K562 (cell line): ENCODE data around the gene SLC25A26. TPM values are rescaled to one million over a fixed set of nuclear protein-coding genes. Genes with fewer than 3 reads are reported as not detected.
"Not testable (repeated sequence)": the region's sequence is repeated elsewhere in the genome, so short reads cannot be mapped to it uniquely, and the experiment has no call there.

ENCODE experiments used
- ATAC-seq: fragments of 200-7000 bp; cut with Tn5 transposase; 3 replicates; pipeline ENCODE4 v1.9.1; 2020; ENCODE audit warnings: moderate library complexity
- BruUV-seq: library from RNA; stranded (reverse); fragments of 400-500 nt; replicated peaks from 2 replicates; lab custom pipeline; 2021; lab: Mats Ljungman, UMichigan
- CTCF ChIA-PET: fragments of 300-600 bp; formaldehyde crosslinking; extraction: SDS; loops from one replicate; lab custom pipeline; 2021; ENCODE audit warnings: low intra/inter-chr PET ratio; lab: Yijun Ruan, JAX
- POLR2A ChIA-PET: fragments of 300-600, 350-650 bp; sonication (Branson Sonifier 250); formaldehyde crosslinking; extraction: SDS; loops from one replicate; lab custom pipeline; 2021; ENCODE audit warnings: antibody characterized with exemption, inconsistent platforms; lab: Yijun Ruan, JAX
- DNase-seq, 4 experiments: peaks; one replicate each; pipeline versions ENCODE4 v3.0.0 to v3.0.0-alpha.2; 2011 to 2018; ENCODE audit warnings: low spot score in 3 of 4, mixed read lengths in 3 of 4; ENCODE audit errors: extremely low read depth in 1 of 4
- FAIRE-seq: peaks from 2 replicates; lab custom pipeline; 2011; peaks lifted over from hg19 to GRCh38; lab: Jason Lieb, UNC
- H2AFZ ChIP-seq: 2 replicates; pipeline ENCODE4 v1.6.0; 2011; ENCODE audit warnings: low read depth, low read length, control low read depth, inconsistent platforms
- H3K27ac ChIP-seq: fragments of 200-600 bp; 3 replicates; pipeline ENCODE4 v1.8.0; 2011; ENCODE audit warnings: low read depth, mild to moderate bottlenecking, control low read depth, inconsistent platforms, low read length, moderate library complexity, mixed read lengths; ENCODE audit errors: extremely low read depth
- H3K27me3 ChIP-seq, 2 experiments: fragments of 300-600 bp in 1 of 2; 2 replicates in 1 of 2; 3 replicates in 1 of 2; pipeline versions ENCODE4 v1.6.0 to v1.8.0; 2011; ENCODE audit warnings: inconsistent platforms in 2 of 2, low read length in 2 of 2, mild to moderate bottlenecking in 1 of 2, mixed read lengths in 1 of 2, moderate library complexity in 1 of 2; ENCODE audit not compliant: control insufficient read depth in 2 of 2, insufficient read depth in 2 of 2
- H3K36me3 ChIP-seq: fragments of 300-600 bp; 3 replicates; pipeline ENCODE4 v1.8.0; 2011; ENCODE audit warnings: mild to moderate bottlenecking, low read length, inconsistent platforms; ENCODE audit not compliant: control insufficient read depth, insufficient read depth
- H3K4me1 ChIP-seq, 2 experiments: fragments of 200-600 bp in 1 of 2; replicated peaks in 1 of 2; 2 replicates in 1 of 2; 3 replicates in 1 of 2; pipeline versions ENCODE4 v1.5.1 to v1.8.0; 2011; ENCODE audit warnings: inconsistent platforms in 2 of 2, low read length in 2 of 2, mild to moderate bottlenecking in 1 of 2, mixed read lengths in 1 of 2, moderate library complexity in 1 of 2; ENCODE audit not compliant: control insufficient read depth in 2 of 2, insufficient read depth in 2 of 2
- H3K4me2 ChIP-seq: 2 replicates; pipeline ENCODE4 v1.6.1; 2011; ENCODE audit warnings: low read length, control low read depth, inconsistent platforms, mixed read lengths; ENCODE audit not compliant: insufficient read depth
- H3K4me3 ChIP-seq: fragments of 200-600 bp; sonication (generic), shearing (Covaris generic); 2 replicates; pipeline ENCODE4 v1.5.1; 2016; ENCODE audit warnings: control low read depth, inconsistent platforms
- H3K79me2 ChIP-seq: fragments of 200-600 bp; 3 replicates; pipeline ENCODE4 v1.8.0; 2011; ENCODE audit warnings: low read length, inconsistent platforms; ENCODE audit not compliant: control insufficient read depth, insufficient read depth
- H3K9ac ChIP-seq, 2 experiments: 2 replicates each; pipeline versions ENCODE4 v1.6.0 to v1.6.1; 2011; ENCODE audit warnings: low read depth in 2 of 2, low read length in 2 of 2, control low read depth in 1 of 2, inconsistent platforms in 1 of 2, mild to moderate bottlenecking in 1 of 2, mixed read lengths in 1 of 2; ENCODE audit not compliant: insufficient read depth in 1 of 2
- H3K9me1 ChIP-seq: one replicate; pipeline ENCODE4 v1.6.0; 2011; ENCODE audit warnings: inconsistent platforms, mild to moderate bottlenecking, low read length, moderate library complexity; ENCODE audit not compliant: control insufficient read depth, insufficient read depth
- H3K9me3 ChIP-seq: replicated peaks from 2 replicates; pipeline ENCODE4 v1.5.1; 2011; ENCODE audit warnings: low read depth, low read length, inconsistent platforms; ENCODE audit not compliant: control insufficient read depth, insufficient read depth
- H4K20me1 ChIP-seq: replicated peaks from 2 replicates; pipeline ENCODE4 v1.6.1; 2011; ENCODE audit warnings: low read length, inconsistent platforms, mixed read lengths; ENCODE audit not compliant: control insufficient read depth, insufficient read depth
- NFIC ChIP-seq: fragments of 450-650 bp; IDR thresholded peaks from 2 replicates; pipeline ENCODE4 v1.6.1; 2017; ENCODE audit warnings: mild to moderate bottlenecking, inconsistent platforms
- RAD21 ChIP-seq, 2 experiments: fragments of 250-450 bp in 1 of 2; fragments of 450-650 bp in 1 of 2; sonication (Bioruptor Pico) in 1 of 2; formaldehyde crosslinking in 1 of 2; IDR thresholded peaks in 1 of 2; conservative IDR thresholded peaks in 1 of 2; 2 replicates each; pipeline versions ENCODE4 v1.4.0 to v1.8.0; 2020 to 2022; ENCODE audit warnings: mild to moderate bottlenecking in 2 of 2, moderate library complexity in 1 of 2
- REST ChIP-seq, 2 experiments: fragments of 450-650 bp; formaldehyde crosslinking in 1 of 2; IDR thresholded peaks; 2 replicates each; pipeline versions ENCODE4 v1.4.0 to v1.6.1; 2014 to 2020; ENCODE audit warnings: mild to moderate bottlenecking in 2 of 2, borderline replicate concordance in 1 of 2, low read depth in 1 of 2
- SMC3 ChIP-seq: conservative IDR thresholded peaks from 2 replicates; pipeline ENCODE4 v1.6.1; 2011; ENCODE audit warnings: low read depth, low read length, improper control_type of control experiment; ENCODE audit not compliant: insufficient read depth
- ZNF316 ChIP-seq: fragments of 450-650 bp; IDR thresholded peaks from 2 replicates; pipeline ENCODE4 v1.6.1; 2016
- WGBS: fragments of 100-300 bp; shearing (Covaris generic); methylation state at CpG from one replicate; pipeline ENCODE4 v1.1.6; 2016; ENCODE audit warnings: low coverage, mixed read lengths; ENCODE audit not compliant: insufficient coverage; ENCODE audit errors: missing lambda C conversion rate; 5-methylcytosine and 5-hydroxymethylcytosine counted together
- in situ Hi-C: fragments of 300-500 bp; cut with MboI; formaldehyde crosslinking; loops from 4 replicates; pipeline ENCODE4 v1.15.0; 2018; ENCODE audit warnings: inconsistent platforms, mixed read lengths
- intact Hi-C: fragments of 100-400 bp; cut with micrococcal nuclease; formaldehyde crosslinking; loops from 2 replicates; pipeline ENCODE4 v1.14.2; 2022
- polyA plus RNA-seq, 8 experiments: library from polyadenylated mRNA; depleted of rRNA in 4 of 8; stranded (reverse) in 5 of 8; unstranded in 3 of 8; fragments of >200 nt; fragmentation: Nextera tagmentation in 2 of 8; fragmentation: Illumina TruSeq in 1 of 8; extraction: Ambion mirVana in 2 of 8; extraction: Trizol in 1 of 8; gene quantifications; 2 replicates each; pipeline versions ENCODE4 v1.2.1 to v1.2.3, GENCODE V29; 2011 to 2014; ENCODE audit warnings: inconsistent platforms in 1 of 8, missing spikeins in 1 of 8
- total RNA-seq, 7 experiments: library from RNA; depleted of rRNA in 6 of 7; stranded (reverse); fragments of >200 nt in 6 of 7; fragmentation: Illumina TruSeq in 2 of 7; extraction: Trizol in 2 of 7; gene quantifications; 2 replicates each; pipeline versions ENCODE4 v1.2.1 to v1.2.3, GENCODE V29; 2011 to 2021; ENCODE audit warnings: low replicate concordance in 1 of 7

Gene SLC25A26
- total and polyA plus RNA-seq, 9 of the 15 experiments (the other 6 are each of a cell fraction or from before 2014, with no cell fraction given): 7.2 to 29.1 (median 12.6) TPM

- H2AFZ ChIP-seq, H3K36me3 ChIP-seq, H3K9me3 ChIP-seq, H3K79me2 ChIP-seq, CTCF ChIA-PET, BruUV-seq, FAIRE-seq, H3K27me3 ChIP-seq, ATAC-seq, H3K4me3 ChIP-seq, H4K20me1 ChIP-seq, POLR2A ChIA-PET, H3K9me1 ChIP-seq, H3K27ac ChIP-seq, H3K9ac ChIP-seq, H3K4me1 ChIP-seq, H3K4me2 ChIP-seq, DNase-seq: not testable (repeated sequence)
- TF ChIP-seq NFIC: peak; percentile 51
- in situ Hi-C loops: loop anchor here (5.0 kb wide), 1 partner anchor 542 kb away; no protein-coding TSS in a partner anchor
- 20% methylated on average over 1 of the region's 6 CpGs for WGBS
- intact Hi-C loops: loop anchor here (5.0 kb wide), 1 partner anchor 102 kb away; no protein-coding TSS in a partner anchor
Measured at GRCh38 chr3:66274837-66275236, 54.0 kb downstream of the SLC25A26 start.

- H3K9me3 ChIP-seq: no peaks in the 10 kb centered on the region
- H3K27me3 ChIP-seq: no peaks in the 10 kb centered on the region
- no peaks in the 10 kb centered on the region for H3K79me2 ChIP-seq
- peak; percentile 67 for FAIRE-seq
- H3K4me3 ChIP-seq: no peak overlapping the region
- ChIA-PET CTCF (interaction anchor here (0.6 to 2.0 kb wide), 6 partner anchors 154 to 539 kb away, joined by 3 to 9 read pairs (median 4); no protein-coding TSS in a partner anchor), POLR2A (interaction anchor here (0.8 kb wide), 1 partner anchor 62 kb away, joined by 3 read pairs; no protein-coding TSS in a partner anchor)
- WGBS: 0% methylated on average over 3 of the region's 3 CpGs
- no peaks in the 10 kb centered on the region for H3K9me1 ChIP-seq
- in situ Hi-C loops (loop anchor here (5.0 kb wide), 1 partner anchor 541 kb away; no protein-coding TSS in a partner anchor), intact Hi-C loops (loop anchor here (2.0 to 5.0 kb wide), 3 partner anchors 101 to 546 kb away; no protein-coding TSS in a partner anchor)
- peak in 3 of 4 experiments; percentile 7 to 60 (median 19) for DNase-seq
- H4K20me1 ChIP-seq: no peaks in the 10 kb centered on the region
- no TSS peak for BruUV-seq
- H2AFZ ChIP-seq: no peak overlapping the region
- H3K36me3 ChIP-seq: no peaks in the 10 kb centered on the region
- H3K4me1 ChIP-seq: no peaks in the 10 kb centered on the region
- no peak overlapping the region for H3K27ac ChIP-seq
- peak; percentile 48; the same call in 1 of the 3 replicates for ATAC-seq
- no peak overlapping the region for H3K9ac ChIP-seq
- H3K4me2 ChIP-seq: no peak overlapping the region
- TF ChIP-seq REST (IDR thresholded peaks at IDR 0.05; ENCODE audit: borderline replicate concordance) (peak; percentile 56; the same call in 1 of the 2 replicates), REST (CRISPR knock-in tag; IDR thresholded peaks at IDR 0.05; ENCODE audit: low read depth) (no peak), SMC3 (0 out of 2 replicates have a peak, but pooled peaks have one; percentile 14), ZNF316 (no peak), RAD21 (CRISPR knock-in tag; conservative IDR thresholded peaks at IDR 0.05 in 1 of 2, IDR thresholded peaks at IDR 0.05 in 1 of 2) (peak; percentile 55 to 67)
Measured at GRCh38 chr3:66276705-66277274, 56.0 kb downstream of the SLC25A26 start.
